AG04450 (cell line): Measurements from ENCODE around the gene TMEM271. TPM values are rescaled to one million over a fixed set of nuclear protein-coding genes. Genes with fewer than 3 reads are reported as not detected.

Source experiments
- CTCF ChIA-PET: fragments of 300-600, 350-600 bp; formaldehyde crosslinking; extraction: SDS; loops from one replicate; lab custom pipeline; 2022; ENCODE audit warnings: antibody characterized with exemption, inconsistent platforms; lab: Charles Lee
- POLR2A ChIA-PET: fragments of 350-600 bp; formaldehyde crosslinking; extraction: SDS; loops from one replicate; lab custom pipeline; 2021; ENCODE audit warnings: antibody characterized with exemption, inconsistent platforms; lab: Yijun Ruan, JAX
- DNase-seq: peaks from one replicate; pipeline ENCODE4 v3.0.0-alpha.2; 2011; ENCODE audit warnings: low read depth, low spot score
- H3K27ac ChIP-seq: one replicate; pipeline ENCODE4 v1.5.1; 2012; ENCODE audit warnings: low read depth, low read length, control low read depth
- H3K27me3 ChIP-seq: one replicate; pipeline ENCODE4 v1.6.0; 2012; ENCODE audit warnings: low read length; ENCODE audit not compliant: control insufficient read depth, insufficient read depth
- H3K4me3 ChIP-seq: 2 replicates; pipeline ENCODE4 v1.5.1; 2011; ENCODE audit warnings: mild to moderate bottlenecking, low read depth, low read length, control low read depth
- H3K9me3 ChIP-seq: 2 replicates; pipeline ENCODE4 v1.5.1; 2012; ENCODE audit warnings: low read length; ENCODE audit not compliant: control insufficient read depth, insufficient read depth
- CTCF ChIP-seq: IDR thresholded peaks from 2 replicates; pipeline ENCODE4 v1.5.1; 2011; ENCODE audit warnings: low read depth, low read length, control low read depth, inconsistent platforms
- polyA plus RNA-seq: library from polyadenylated mRNA; depleted of rRNA; stranded (reverse); fragments of >200 nt; gene quantifications from 2 replicates; pipeline ENCODE4 v1.2.3, GENCODE V29; 2011

TMEM271 gene
- polyA plus RNA-seq, 1 experiment = not detected

- no peak for DNase-seq
- TF ChIP-seq CTCF = no peak
- Histone ChIP-seq H3K9me3 (no peaks in the 10 kb centered on the region; the same call in 1 of the 2 replicates), H3K27ac (no peak overlapping the region), H3K27me3 (peaks cover 17% of the 10 kb centered on the region), H3K4me3 (no peak overlapping the region)
- ChIA-PET POLR2A (no interaction called here), CTCF (no interaction called here)
Measured at GRCh38 chr4:570754-571153, 5.3 kb downstream of the TMEM271 start.

GRCh38 chr4:569958-570667 is 6.0 kb downstream of the TMEM271 start:
- POLR2A ChIA-PET = no interaction called here
- H3K4me3 ChIP-seq = no peak overlapping the region
- DNase-seq = no peak
- CTCF ChIA-PET = no interaction called here
- no peak overlapping the region for H3K27ac ChIP-seq
- peaks cover 17% of the 10 kb centered on the region for H3K27me3 ChIP-seq
- no peaks in the 10 kb centered on the region; the same call in 1 of the 2 replicates for H3K9me3 ChIP-seq
- no peak for TF ChIP-seq CTCF

- POLR2A ChIA-PET = no interaction called here
- peaks cover 11% of the 10 kb centered on the region for H3K27me3 ChIP-seq
- TF ChIP-seq CTCF = no peak
- DNase-seq = no peak
- no peak overlapping the region for H3K4me3 ChIP-seq
- H3K9me3 ChIP-seq = no peaks in the 10 kb centered on the region; the same call in 1 of the 2 replicates
- CTCF ChIA-PET = no interaction called here
- H3K27ac ChIP-seq = no peak overlapping the region
Measured at GRCh38 chr4:568962-569361, 7.1 kb downstream of the TMEM271 start.

DNA sequence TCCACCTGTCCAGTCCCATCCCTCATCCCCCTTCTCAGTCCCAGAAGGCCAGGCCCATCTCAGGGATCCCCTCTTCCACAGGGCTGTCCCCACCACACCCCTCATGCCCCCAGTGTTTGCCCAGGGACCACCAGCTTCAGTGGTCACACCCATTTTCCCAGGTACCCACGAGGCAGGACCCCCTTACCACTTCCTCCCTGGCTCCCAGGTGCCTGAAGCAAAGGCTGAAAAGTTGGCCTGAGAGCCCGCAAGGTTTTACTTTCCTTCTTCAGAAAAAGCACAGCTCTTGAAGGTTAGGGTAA is 7.8 kb downstream of the TMEM271 start:
- no peaks in the 10 kb centered on the region; the same call in 1 of the 2 replicates for H3K9me3 ChIP-seq
- no peak overlapping the region for H3K4me3 ChIP-seq
- ChIA-PET POLR2A (no interaction called here), CTCF (no interaction called here)
- H3K27ac ChIP-seq = no peak overlapping the region
- TF ChIP-seq CTCF = no peak
- H3K27me3 ChIP-seq = peaks cover 8% of the 10 kb centered on the region
- DNase-seq = no peak

DNA sequence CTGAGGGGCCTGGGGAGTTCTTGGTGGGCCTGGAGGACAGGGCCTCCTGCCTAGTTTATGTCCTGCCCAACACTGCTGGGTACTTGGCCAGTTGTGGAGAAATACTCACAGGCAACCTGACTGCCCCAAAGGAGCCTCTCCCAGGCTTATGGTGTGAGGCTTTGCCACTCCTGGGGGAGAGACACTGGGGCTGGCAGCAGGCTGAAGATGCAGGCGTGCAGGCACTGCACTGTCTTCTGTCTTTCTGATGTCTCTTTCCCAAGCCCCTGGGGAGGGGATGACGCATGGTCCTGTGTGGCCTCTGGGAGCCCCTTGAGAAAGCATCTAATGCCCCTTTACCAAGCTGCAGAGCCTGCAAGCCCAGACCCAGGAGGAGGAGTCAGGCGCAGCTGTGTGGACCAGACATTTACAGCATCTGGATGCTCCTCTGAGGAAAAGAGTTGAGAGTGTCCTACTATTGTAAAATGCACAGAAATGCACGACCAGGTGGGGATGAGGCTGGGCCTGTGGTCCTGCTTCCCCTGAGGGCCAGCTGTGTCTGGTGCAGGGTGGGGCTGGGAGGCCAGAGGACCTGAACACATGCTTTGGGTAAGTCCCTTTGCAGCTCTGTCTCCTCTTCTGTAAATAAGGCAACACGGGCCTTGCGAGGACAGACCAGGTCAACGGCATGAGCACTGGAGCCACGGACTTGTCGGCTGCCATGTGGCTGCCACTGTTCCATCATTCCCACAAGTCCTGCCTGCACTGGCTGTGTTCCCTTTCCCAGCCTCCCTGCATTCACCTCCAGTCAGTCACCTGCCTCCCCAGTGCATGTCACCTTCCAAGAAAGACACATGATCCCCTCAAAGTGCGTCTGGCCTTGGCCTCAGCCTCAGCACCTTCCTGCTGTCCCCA is 8.4 kb downstream of the TMEM271 start:
- no peak for TF ChIP-seq CTCF
- ChIA-PET CTCF (no interaction called here), POLR2A (no interaction called here)
- Histone ChIP-seq H3K9me3 (no peaks in the 10 kb centered on the region; the same call in 1 of the 2 replicates), H3K27ac (no peak overlapping the region), H3K4me3 (no peak overlapping the region), H3K27me3 (peaks cover 2% of the 10 kb centered on the region)
- DNase-seq = no peak
